ENCODE results near the gene DOLK. TPM values are rescaled to one million over a fixed set of nuclear protein-coding genes. Genes with fewer than 3 reads are reported as not detected.

The DOLK gene
- total and polyA plus RNA-seq, 2 of the 4 experiments (the other 2 are of a cell fraction), result 23.2 to 30.8 TPM

GRCh38 chr9:128916745-128917144, 30.7 kb downstream of the DOLK start:
- TF ChIP-seq RAD21 (IDR thresholded peaks at IDR 0.05; ENCODE audit: low read length) (no peak), CHD1 (IDR thresholded peaks at IDR 0.05; ENCODE audit: low read depth, low read length) (no peak), MAZ (IDR thresholded peaks at IDR 0.05; ENCODE audit: borderline replicate concordance, low read depth, low read length) (no peak), RFX5 (IDR thresholded peaks at IDR 0.05; ENCODE audit: low read depth, low read length) (no peak), BHLHE40 (IDR thresholded peaks at IDR 0.05; ENCODE audit: low read depth, low read length) (no peak), MAFK (IDR thresholded peaks at IDR 0.05; ENCODE audit: low read depth, low read length) (no peak), FOS (IDR thresholded peaks at IDR 0.05; ENCODE audit: low read depth, low read length) (no peak), ELK1 (IDR thresholded peaks at IDR 0.05; ENCODE audit: borderline replicate concordance, low read depth, low read length) (no peak), RCOR1 (IDR thresholded peaks at IDR 0.05; ENCODE audit: insufficient replicate concordance, low read length) (no peak), POLR2A (IDR thresholded peaks at IDR 0.05; ENCODE audit: low read depth, low read length) (no peak), MXI1 (IDR thresholded peaks at IDR 0.05; ENCODE audit: borderline replicate concordance, low read depth, low read length) (no peak), SMC3 (IDR thresholded peaks at IDR 0.05; ENCODE audit: low read depth, low read length) (no peak), CEBPB (IDR thresholded peaks at IDR 0.05; ENCODE audit: low read depth, low read length) (no peak), NFE2L2 (IDR thresholded peaks at IDR 0.05; ENCODE audit: low read depth, low read length) (no peak)
- TF ChIP-seq, protein P1, sequence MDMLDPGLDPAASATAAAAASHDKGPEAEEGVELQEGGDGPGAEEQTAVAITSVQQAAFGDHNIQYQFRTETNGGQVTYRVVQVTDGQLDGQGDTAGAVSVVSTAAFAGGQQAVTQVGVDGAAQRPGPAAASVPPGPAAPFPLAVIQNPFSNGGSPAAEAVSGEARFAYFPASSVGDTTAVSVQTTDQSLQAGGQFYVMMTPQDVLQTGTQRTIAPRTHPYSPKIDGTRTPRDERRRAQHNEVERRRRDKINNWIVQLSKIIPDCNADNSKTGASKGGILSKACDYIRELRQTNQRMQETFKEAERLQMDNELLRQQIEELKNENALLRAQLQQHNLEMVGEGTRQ (IDR thresholded peaks at IDR 0.05; ENCODE audit: low read depth, low read length), result no peak
- TF ChIP-seq, protein P2, sequence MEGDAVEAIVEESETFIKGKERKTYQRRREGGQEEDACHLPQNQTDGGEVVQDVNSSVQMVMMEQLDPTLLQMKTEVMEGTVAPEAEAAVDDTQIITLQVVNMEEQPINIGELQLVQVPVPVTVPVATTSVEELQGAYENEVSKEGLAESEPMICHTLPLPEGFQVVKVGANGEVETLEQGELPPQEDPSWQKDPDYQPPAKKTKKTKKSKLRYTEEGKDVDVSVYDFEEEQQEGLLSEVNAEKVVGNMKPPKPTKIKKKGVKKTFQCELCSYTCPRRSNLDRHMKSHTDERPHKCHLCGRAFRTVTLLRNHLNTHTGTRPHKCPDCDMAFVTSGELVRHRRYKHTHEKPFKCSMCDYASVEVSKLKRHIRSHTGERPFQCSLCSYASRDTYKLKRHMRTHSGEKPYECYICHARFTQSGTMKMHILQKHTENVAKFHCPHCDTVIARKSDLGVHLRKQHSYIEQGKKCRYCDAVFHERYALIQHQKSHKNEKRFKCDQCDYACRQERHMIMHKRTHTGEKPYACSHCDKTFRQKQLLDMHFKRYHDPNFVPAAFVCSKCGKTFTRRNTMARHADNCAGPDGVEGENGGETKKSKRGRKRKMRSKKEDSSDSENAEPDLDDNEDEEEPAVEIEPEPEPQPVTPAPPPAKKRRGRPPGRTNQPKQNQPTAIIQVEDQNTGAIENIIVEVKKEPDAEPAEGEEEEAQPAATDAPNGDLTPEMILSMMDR (conservative IDR thresholded peaks at IDR 0.05; ENCODE audit: low read depth, low read length), result no peak
- peak overlapping the region; percentile 82 for H4K91ac ChIP-seq (ENCODE audit: insufficient read depth, low read depth, low read length)
- H2BK120ac ChIP-seq (ENCODE audit: low read depth, low read length), result peak overlapping the region; percentile 45; the same call in 1 of the 2 replicates
- ChIA-PET CTCF (interaction anchor here (1.1 kb wide), 1 partner anchor 53 kb away, joined by 3 read pairs; no protein-coding TSS in a partner anchor), POLR2A (ENCODE audit: unreplicated experiment) (no interaction called here)
- dilution Hi-C loops (cut with HindIII; ENCODE audit: low sequenced_read_pairs, unreplicated experiment), result no loop called here
- no peak overlapping the region for H3K56ac ChIP-seq (ENCODE audit: extremely low read depth, insufficient read depth, low read length)
- H2AK5ac ChIP-seq (ENCODE audit: low read depth, low read length), result peak overlapping the region; percentile 92
- H3K14ac ChIP-seq (replicated peaks; ENCODE audit: low read depth, low read length), result peak overlapping the region; percentile 65
- no peaks in the 10 kb centered on the region for H4K20me1 ChIP-seq (ENCODE audit: insufficient read depth, low read length)
- intact Hi-C loops (cut with micrococcal nuclease), result no loop called here
- peak overlapping the region; percentile 28 for H2AFZ ChIP-seq (replicated peaks; ENCODE audit: low read length, poor library complexity)
- H3K27ac ChIP-seq (ENCODE audit: insufficient read depth, low read length), result peak overlapping the region; percentile 59; the same call in 1 of the 2 replicates
- H3K23ac ChIP-seq (ENCODE audit: low read depth, low read length), result peak overlapping the region; percentile 44
- no peak overlapping the region for H3K9ac ChIP-seq (ENCODE audit: low read depth, low read length)
- peak overlapping the region; percentile 91; the same call in 1 of the 3 replicates for H2BK15ac ChIP-seq (ENCODE audit: low read depth, low read length)
- H4K5ac ChIP-seq (ENCODE audit: low read depth, low read length), result peak overlapping the region; percentile 31; the same call in 1 of the 2 replicates
- DNase-seq, result no peak
- in situ Hi-C loops (cut with MboI; ENCODE audit: low sequenced_read_pairs), result no loop called here
- BruUV-seq (replicated peaks), result no TSS peak
- WGBS, 2 experiments (ENCODE audit: extremely low coverage in 2 of 2, insufficient read length in 1 of 2), result 92% methylated on average over 5 of the region's 11 CpGs; no CpG with 5 or more reads in 1 of the 2 experiments
- H2BK5ac ChIP-seq (ENCODE audit: low read depth, low read length, poor library complexity, severe bottlenecking), result peak overlapping the region; percentile 40
- peaks cover 24% of the 10 kb centered on the region for H3K36me3 ChIP-seq (ENCODE audit: control insufficient read depth, insufficient read depth, low read length)
- H4K8ac ChIP-seq (ENCODE audit: low read depth in 2 of 2, low read length in 2 of 2), result peak overlapping the region; percentile 38 to 88; a peak in 3 of 4 replicates
- no peak overlapping the region for H3K18ac ChIP-seq (ENCODE audit: low read depth, low read length)
- H3K4ac ChIP-seq (ENCODE audit: low read depth, low read length), result peak overlapping the region; percentile 80; the same call in 1 of the 2 replicates
- H2AK9ac ChIP-seq (replicated peaks; ENCODE audit: low read depth, low read length, poor library complexity), result peak overlapping the region; percentile 91
- ATAC-seq (ENCODE audit: low read depth), result no peak
- peaks cover 31% of the 10 kb centered on the region for H3K4me1 ChIP-seq (ENCODE audit: control insufficient read depth, insufficient read depth, low read length)
- no peak overlapping the region for H3K4me3 ChIP-seq (ENCODE audit: insufficient read depth, low read depth, low read length)
- H3K79me1 ChIP-seq (ENCODE audit: low read depth in 1 of 2, low read length in 2 of 2), result peaks cover 34 to 80% of the 10 kb centered on the region in 2 experiments; a peak in 3 of 4 replicates
- H2BK20ac ChIP-seq (ENCODE audit: low read depth, low read length), result 0 out of 2 replicates have a peak overlapping the region, but pooled peaks have one; percentile 18
- no peaks in the 10 kb centered on the region for H3K27me3 ChIP-seq (ENCODE audit: control insufficient read depth, insufficient read depth, low read length)
- peaks cover 44% of the 10 kb centered on the region for H3K9me1 ChIP-seq (ENCODE audit: insufficient read depth, low read length)
- no peak overlapping the region for H3K4me2 ChIP-seq (ENCODE audit: low read depth, low read length)
- H3K9me3 ChIP-seq (ENCODE audit: control insufficient read depth, insufficient read depth, low read length), result no peaks in the 10 kb centered on the region

Measured in IMR-90 (cell line).